ENCODE results near the gene WDR1. TPM values are rescaled to one million over a fixed set of nuclear protein-coding genes. Genes with fewer than 3 reads are reported as not detected.

The WDR1 gene
- total RNA-seq: 69.5 TPM

GRCh38 chr4:10116569-10117358 lies at the start of gene WDR1:
Gene WDR1, minus strand, starts transcription at chr4:10116799. Its CDS starts 133 bp downstream, at chr4:10116666.
- peak; percentile 88 for ATAC-seq
- peak; percentile 98 for DNase-seq (ENCODE audit: low spot score)

GRCh38 chr4:10164877-10165283 lies 48.3 kb upstream of the WDR1 start:
- ATAC-seq (peak; percentile 34), DNase-seq (ENCODE audit: low spot score) (no peak)

- DNase-seq (ENCODE audit: low spot score): no peak
- no peak for ATAC-seq
These were observed 46.7 kb upstream of the WDR1 start for GRCh38 chr4:10163296-10163695.

- DNase-seq (ENCODE audit: low spot score): peak; percentile 78
- ATAC-seq: peak; percentile 77
These were observed 45.9 kb upstream of the WDR1 start for GRCh38 chr4:10162341-10163000.

GRCh38 chr4:10161840-10162239 lies 45.2 kb upstream of the WDR1 start:
- no peak for ATAC-seq
- DNase-seq (ENCODE audit: low spot score): no peak

- no peak for ATAC-seq
- no peak for DNase-seq (ENCODE audit: low spot score)
These were observed 44.5 kb upstream of the WDR1 start for GRCh38 chr4:10161146-10161545.

GRCh38 chr4:10160281-10160856 lies 43.8 kb upstream of the WDR1 start:
- ATAC-seq (peak; percentile 36), DNase-seq (ENCODE audit: low spot score) (no peak)

- DNase-seq (ENCODE audit: low spot score): no peak
- ATAC-seq: no peak
These were observed 43.1 kb upstream of the WDR1 start for GRCh38 chr4:10159671-10160070.

- ATAC-seq (no peak), DNase-seq (ENCODE audit: low spot score) (no peak)
These were observed 41.8 kb upstream of the WDR1 start for GRCh38 chr4:10158333-10158942.

- ATAC-seq (peak; percentile 83), DNase-seq (ENCODE audit: low spot score) (peak; percentile 63)
These were observed 41.1 kb upstream of the WDR1 start for GRCh38 chr4:10157478-10158332.

- ATAC-seq (no peak), DNase-seq (ENCODE audit: low spot score) (no peak)
These were observed 37.6 kb upstream of the WDR1 start for GRCh38 chr4:10154241-10154640.

GRCh38 chr4:10153161-10153560 lies 36.6 kb upstream of the WDR1 start:
- no peak for ATAC-seq
- no peak for DNase-seq (ENCODE audit: low spot score)

- DNase-seq (ENCODE audit: low spot score) (no peak), ATAC-seq (no peak)
These were observed 34.6 kb upstream of the WDR1 start for GRCh38 chr4:10151182-10151581.

GRCh38 chr4:10144966-10145365 lies 28.4 kb upstream of the WDR1 start:
- DNase-seq (ENCODE audit: low spot score): no peak
- no peak for ATAC-seq

GRCh38 chr4:10144479-10144878 lies 27.9 kb upstream of the WDR1 start:
- ATAC-seq (no peak), DNase-seq (ENCODE audit: low spot score) (no peak)

- no peak for DNase-seq (ENCODE audit: low spot score)
- no peak for ATAC-seq
These were observed 26.6 kb upstream of the WDR1 start for GRCh38 chr4:10143171-10143570.

GRCh38 chr4:10140866-10141759 lies 24.5 kb upstream of the WDR1 start:
- ATAC-seq (no peak), DNase-seq (ENCODE audit: low spot score) (no peak)

GRCh38 chr4:10139518-10139917 lies 22.9 kb upstream of the WDR1 start:
- DNase-seq (ENCODE audit: low spot score): no peak
- ATAC-seq: no peak

- no peak for ATAC-seq
- DNase-seq (ENCODE audit: low spot score): no peak
These were observed 18.7 kb upstream of the WDR1 start for GRCh38 chr4:10135260-10135659.

- ATAC-seq (no peak), DNase-seq (ENCODE audit: low spot score) (no peak)
These were observed 17.5 kb upstream of the WDR1 start for GRCh38 chr4:10134141-10134540.

All from left lobe of liver (tissue), 2 donors.